ENCODE data around the gene ERN1.
"Not testable (repeated sequence)": the region's sequence is repeated elsewhere in the genome, so short reads cannot be mapped to it uniquely, and the experiment has no call there.

Gene ERN1

DNA sequence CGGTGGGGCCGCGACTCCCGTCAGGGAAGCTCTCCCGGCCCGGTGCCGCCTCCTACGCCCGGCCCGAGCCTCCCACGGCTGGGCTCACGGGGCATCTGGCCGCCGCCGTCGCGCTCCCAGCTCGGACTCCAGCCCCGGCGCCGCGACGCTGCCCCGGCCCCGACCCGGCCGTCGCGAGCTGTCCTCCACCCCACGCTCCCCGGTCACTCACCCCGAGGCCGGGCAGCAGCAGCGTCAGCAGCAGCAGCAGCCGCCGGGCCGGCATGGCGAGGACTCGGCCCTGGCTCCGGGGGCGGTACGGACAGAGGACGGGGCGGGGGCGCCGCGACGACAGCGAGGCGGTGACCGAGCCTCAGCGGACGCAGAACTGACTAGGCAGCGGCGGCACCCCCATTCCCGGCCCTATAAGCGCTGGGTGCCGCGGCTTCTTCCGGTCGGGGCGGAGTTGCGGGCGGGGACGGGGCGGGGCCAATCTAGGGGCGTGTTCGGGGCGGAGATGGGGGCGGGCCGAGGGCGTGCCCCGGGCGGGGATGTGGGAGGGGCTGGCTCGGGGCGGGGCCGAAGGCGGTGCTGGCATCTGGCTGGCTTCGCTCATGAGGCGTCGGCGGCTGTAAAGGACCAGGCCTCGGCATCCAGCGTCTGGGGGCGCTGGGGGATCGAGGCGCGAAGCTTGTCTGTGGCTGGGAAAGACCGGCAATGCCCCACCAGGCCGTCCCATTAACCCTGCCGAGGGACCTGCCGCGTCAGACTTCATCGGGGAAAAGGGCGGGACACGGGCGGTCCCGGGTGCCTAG, at the start of gene ERN1:
ERN1 (minus strand) TSS at position 380 of the 794 bp plus-strand sequence; CDS start at position 265, 115 bp downstream.
- DNase-seq = peak; percentile 73

DNA sequence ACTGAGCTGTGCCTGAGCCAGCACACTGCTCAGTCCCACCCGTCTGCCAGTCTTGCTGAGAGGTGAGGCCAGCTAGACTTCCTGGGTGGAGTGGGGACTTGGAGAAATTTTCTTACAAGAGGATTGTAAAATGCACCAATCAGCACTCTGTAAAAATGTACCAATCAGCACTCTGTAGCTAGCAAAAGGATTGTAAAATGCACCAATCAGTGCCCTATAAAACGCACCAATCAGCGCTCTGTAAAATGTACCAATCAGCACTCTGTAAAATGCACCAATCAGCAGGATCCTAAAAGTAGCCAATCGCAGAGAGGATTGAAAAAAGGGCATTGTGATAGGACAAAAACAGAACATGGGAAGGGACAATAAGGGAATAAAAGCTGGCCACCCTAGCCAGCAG, 49.1 kb upstream of the ERN1 start:
- DNase-seq = not testable (repeated sequence)

DNA sequence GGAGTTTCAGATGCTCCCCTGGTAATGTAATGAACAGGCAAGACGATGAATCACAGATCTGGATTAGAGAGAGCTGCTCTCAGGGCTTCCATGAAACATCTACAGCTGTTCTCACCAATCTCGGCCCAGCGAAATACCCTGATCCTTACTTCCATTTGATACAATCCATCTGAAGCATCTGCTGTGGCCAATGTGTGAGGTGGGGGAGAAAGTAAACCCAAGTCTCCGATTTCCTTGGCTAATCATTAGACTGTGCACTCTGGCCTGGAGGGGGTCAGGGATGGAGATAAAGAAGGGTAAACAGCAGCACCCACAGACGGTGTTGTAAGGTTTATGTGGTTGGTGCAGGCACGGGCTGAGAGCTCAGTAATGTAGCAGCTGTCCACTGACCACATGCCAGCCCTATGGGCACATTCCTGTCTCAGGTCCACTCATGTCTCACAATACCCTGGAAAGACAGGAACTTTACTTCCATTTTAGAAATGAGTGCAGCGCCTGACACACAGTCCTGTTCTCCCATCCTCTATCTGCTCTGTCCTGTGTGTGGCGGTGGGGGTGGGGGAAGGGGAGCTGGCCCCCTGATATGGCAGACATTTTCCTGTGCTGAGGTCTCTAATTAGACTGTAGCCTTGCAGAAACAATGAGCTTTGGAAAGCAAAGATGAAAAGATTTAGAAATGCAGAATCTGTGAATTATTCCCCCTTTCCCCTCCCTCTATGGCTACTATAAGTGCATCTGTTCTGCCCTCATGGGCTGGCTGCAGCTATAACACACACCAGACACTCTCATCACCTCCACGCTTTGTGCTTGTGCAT, 48.3 kb upstream of the ERN1 start:
- no peak for DNase-seq

- no peak for DNase-seq
Measured at GRCh38 chr17:64177311-64178010, 47.5 kb upstream of the ERN1 start.

- DNase-seq = no peak
Measured at GRCh38 chr17:64176556-64176955, 46.6 kb upstream of the ERN1 start.

DNA sequence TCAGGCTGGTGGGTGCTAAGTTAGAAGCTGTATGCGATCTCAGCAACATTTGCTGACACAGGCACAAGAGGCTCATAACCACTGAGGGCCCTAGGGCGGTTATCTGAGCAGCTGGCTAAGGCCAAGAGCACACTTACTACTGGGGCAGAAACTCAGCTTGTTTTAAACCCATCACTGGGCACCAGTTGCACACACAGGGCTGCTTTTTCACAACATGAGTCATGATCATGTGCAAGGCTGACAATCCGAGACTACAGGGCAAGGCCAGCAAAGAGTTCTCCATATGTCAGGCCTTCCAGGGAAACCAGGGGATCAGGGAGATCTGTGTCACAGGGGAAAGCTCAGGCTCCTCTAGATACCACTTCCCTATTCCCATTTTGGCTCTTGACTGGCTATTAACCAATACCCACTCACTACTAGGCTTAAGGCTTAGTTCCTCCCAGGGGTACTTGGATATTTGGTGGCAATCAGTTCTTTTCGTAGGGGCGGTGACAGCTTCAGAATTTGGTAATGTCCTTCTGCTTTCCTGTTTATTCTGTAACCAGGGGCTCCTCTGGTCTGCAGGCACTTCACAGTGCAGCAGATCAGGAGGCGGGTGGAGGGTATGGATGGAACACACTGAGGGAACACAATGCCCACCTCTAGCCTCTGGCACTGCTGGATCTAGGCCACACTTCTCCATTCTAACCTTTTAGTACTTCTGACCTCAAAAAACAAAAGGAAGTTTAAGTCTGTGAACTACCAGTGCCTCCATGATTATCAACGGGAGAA, 44.9 kb upstream of the ERN1 start:
- no peak for DNase-seq

DNA sequence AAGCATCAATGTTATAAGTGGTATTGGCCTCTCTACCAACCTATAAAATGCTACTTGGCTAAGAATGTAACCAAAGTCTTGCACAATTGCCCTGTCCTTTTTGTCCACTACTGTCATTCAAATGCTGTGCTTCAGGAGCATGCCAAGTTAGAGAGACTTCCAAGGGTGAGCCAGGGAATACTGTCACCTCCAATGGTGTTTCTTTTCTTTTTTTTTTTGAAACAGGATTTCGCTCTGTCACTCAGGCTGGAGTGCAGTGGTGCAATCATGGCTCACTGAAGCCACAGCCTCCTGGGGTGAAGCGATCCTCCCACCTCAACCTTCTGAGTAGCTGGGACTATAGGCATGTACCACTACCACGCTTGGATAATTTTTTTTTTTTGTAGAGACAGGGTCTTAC, 43.7 kb upstream of the ERN1 start:
- DNase-seq = no peak

- no peak for DNase-seq
Measured at GRCh38 chr17:64172510-64172909, 42.6 kb upstream of the ERN1 start.

- no peak for DNase-seq
Measured at GRCh38 chr17:64171041-64171440, 41.1 kb upstream of the ERN1 start.

- no peak for DNase-seq
Measured at GRCh38 chr17:64170286-64170685, 40.3 kb upstream of the ERN1 start.

- not testable (repeated sequence) for DNase-seq
Measured at GRCh38 chr17:64167666-64168065, 37.7 kb upstream of the ERN1 start.

- DNase-seq = no peak
Measured at GRCh38 chr17:64166876-64167275, 36.9 kb upstream of the ERN1 start.

GRCh38 chr17:64165347-64165746, 35.4 kb upstream of the ERN1 start:
- DNase-seq = no peak

DNA sequence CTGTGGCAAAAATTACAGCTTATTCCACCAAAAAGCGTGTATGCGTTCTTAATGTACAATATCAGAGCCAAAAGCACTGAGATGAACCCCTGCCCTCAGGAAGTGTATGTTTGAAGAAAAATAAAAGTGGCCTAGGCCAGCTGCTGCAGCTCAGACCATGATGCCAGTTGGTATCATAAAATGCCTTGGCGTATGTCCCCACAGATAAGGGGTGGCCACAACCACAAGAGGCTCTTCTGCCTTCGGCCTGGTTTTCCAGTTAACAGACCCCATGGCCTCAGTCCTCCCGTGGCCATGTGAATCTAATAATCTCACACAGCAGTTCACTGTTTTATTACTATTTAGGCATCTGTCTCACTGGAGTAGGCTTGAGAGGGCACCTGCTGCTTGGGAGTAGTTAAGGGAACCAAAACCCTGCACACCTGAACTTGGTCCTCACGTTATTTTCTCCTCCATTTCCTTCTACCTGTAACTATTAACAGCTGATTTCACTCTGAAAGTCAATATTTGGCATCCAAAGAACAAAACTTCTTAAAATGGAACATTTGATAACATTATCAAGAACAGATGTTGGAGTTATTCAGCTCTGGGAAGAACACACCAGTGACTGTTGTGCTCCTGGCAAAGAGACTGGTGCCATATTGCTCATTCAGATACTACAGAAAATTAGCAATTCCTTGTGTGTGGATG, 34.8 kb upstream of the ERN1 start:
- no peak for DNase-seq

DNA sequence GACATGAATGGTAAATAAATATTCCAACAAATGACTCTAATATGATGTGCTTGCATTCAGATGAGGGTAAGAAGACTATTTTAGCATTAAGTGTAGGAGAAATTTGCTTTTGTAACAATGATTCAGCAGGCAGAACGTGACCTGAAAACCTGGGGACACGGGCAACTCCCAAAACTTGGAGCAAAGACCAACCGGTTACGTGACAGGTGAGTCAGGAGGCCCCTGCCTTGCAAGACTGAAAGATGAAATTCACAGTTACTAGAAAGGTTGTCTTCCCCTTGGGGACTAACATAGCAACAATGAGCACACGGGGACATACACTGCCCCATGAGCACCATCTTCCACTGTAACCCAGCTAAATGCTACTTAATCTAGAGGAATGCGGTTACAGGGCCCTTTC, 33.5 kb upstream of the ERN1 start:
- DNase-seq = no peak

- DNase-seq = no peak
Measured at GRCh38 chr17:64162554-64162953, 32.6 kb upstream of the ERN1 start.

DNA sequence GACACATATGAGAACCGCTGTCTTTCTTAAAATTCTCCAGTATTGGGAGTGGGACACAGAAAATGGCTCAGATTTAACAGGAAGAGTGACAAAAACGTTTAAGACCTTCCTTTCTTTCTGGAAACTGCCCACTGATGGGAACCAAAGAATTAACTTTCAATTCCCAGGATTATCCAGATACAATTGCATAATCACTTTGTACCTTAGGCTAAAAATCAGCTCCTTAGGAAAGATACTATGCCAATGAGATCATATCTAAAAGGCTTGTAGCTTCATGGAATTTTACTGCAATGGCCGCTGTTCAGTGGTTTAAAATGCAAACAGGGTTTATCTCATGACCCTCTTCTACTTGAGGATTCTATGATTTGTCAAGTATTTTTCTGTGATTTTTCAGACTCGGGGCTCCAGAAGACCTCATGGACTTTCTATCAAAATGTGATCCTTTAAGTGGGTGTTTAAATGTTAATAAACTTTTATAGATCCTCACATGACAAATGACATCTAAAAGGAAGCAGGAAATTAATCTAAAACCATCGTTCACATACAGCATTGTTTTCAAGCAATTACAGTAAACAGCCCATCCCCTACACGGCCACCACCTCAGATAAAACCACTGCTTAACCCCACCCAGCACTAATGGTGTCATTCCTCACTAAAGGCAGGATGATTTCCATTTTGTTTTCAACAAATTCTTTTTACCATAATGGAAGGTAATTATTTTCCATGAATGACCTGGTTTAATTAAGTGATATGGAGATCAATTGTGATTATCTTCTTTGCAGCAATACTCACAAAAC, 31.6 kb upstream of the ERN1 start:
- no peak for DNase-seq

- no peak for DNase-seq
Measured at GRCh38 chr17:64160378-64160777, 30.4 kb upstream of the ERN1 start.

DNA sequence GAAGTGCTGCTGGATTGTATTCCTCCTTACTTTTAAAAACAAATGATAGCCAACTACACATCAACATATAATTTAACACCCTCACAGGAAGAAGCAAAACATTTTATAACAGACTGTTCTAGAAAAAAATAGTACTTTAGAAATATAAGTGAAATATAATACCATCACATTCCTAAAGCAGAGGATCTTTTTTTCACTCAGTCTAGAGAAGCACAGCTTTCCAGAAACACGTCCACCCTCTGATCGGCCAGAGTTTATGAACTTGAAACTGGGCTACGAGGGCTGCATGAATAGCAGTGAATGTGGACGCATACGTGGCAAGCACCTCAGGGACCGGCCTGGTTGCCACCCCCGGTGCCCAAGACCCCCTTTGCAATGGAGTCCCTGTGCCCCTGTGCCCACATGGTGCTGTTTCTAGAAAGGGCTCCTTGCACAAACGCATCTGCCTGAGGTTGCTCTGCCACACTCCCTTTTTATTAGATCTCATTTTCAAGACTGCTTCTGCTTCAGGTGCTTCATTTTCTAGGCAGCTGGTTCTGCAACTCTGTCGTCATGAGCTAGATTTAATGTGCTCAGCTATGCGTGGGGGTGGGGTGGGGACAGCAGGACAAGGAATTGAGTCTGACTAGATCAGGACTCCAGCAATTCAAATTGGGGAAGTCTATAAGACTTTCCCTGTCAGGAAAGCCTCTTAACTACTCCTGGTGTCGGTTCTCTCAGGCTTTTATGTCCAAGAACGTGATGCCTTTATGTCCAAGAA, 29.1 kb upstream of the ERN1 start:
- no peak for DNase-seq

GRCh38 chr17:64158406-64158805, 28.5 kb upstream of the ERN1 start:
- no peak for DNase-seq

All from GF-D8 (cell line).